Fibroblast of mammary gland (primary cell): ENCODE results near the gene FBXW7.
A peak's percentile ranks its signal among the peaks of the same experiment; 100 is the strongest.

ENCODE experiments used
- DNase-seq: peaks from one replicate; pipeline ENCODE4 v3.0.0-alpha.2; 2010; ENCODE audit warnings: low read depth
- H3K4me3 ChIP-seq: 2 replicates; pipeline ENCODE4 v1.5.1; 2011; ENCODE audit warnings: low read depth, mild to moderate bottlenecking, low read length, moderate library complexity; ENCODE audit not compliant: control insufficient read depth
- CTCF ChIP-seq: conservative IDR thresholded peaks from 2 replicates; pipeline ENCODE4 v1.5.1; 2011; ENCODE audit warnings: low read depth, low read length, inconsistent platforms; ENCODE audit not compliant: control insufficient read depth, insufficient read depth

FBXW7 gene

GRCh38 chr4:152360045-152360410 is 175.9 kb downstream of the FBXW7 start:
- DNase-seq = peak; percentile 45
- no peak overlapping the region for H3K4me3 ChIP-seq
- no peak for TF ChIP-seq CTCF

- no peak for TF ChIP-seq CTCF
- DNase-seq = no peak
- H3K4me3 ChIP-seq = no peak overlapping the region
Observed at GRCh38 chr4:152359208-152360044, 176.5 kb downstream of the FBXW7 start.

GRCh38 chr4:152357206-152357605 is 178.7 kb downstream of the FBXW7 start:
- no peak overlapping the region for H3K4me3 ChIP-seq
- DNase-seq = peak; percentile 70
- no peak for TF ChIP-seq CTCF

GRCh38 chr4:152356428-152357034 is 179.4 kb downstream of the FBXW7 start:
- peak; percentile 15 for DNase-seq
- no peak overlapping the region for H3K4me3 ChIP-seq
- TF ChIP-seq CTCF = peak; percentile 18

- TF ChIP-seq CTCF = no peak
- peak overlapping the region; percentile 81 for H3K4me3 ChIP-seq
- peak; percentile 98 for DNase-seq
Observed at GRCh38 chr4:152352622-152353116, 183.2 kb downstream of the FBXW7 start.

- peak overlapping the region; percentile 81 for H3K4me3 ChIP-seq
- DNase-seq = no peak
- TF ChIP-seq CTCF = no peak
Observed at GRCh38 chr4:152352215-152352614, 183.7 kb downstream of the FBXW7 start.
